Esophagus muscularis mucosa (tissue), 3 donors: ENCODE data around the gene SYPL2.

ENCODE experiments used
- CTCF ChIP-seq, 3 experiments: fragments of 200-600 bp in 2 of 3; fragments of 450-650 bp in 1 of 3; sonication (generic) in 2 of 3; IDR thresholded peaks; one replicate each; pipeline ENCODE4 v1.5.1; 2017 to 2019; ENCODE audit warnings: antibody characterized with exemption in 3 of 3, mild to moderate bottlenecking in 2 of 3, moderate library complexity in 1 of 3
- POLR2A ChIP-seq: fragments of 450-650 bp; IDR thresholded peaks from one replicate; pipeline ENCODE4 v1.6.1; 2017; ENCODE audit warnings: antibody characterized with exemption, moderate library complexity, mild to moderate bottlenecking, low read depth
- POLR2AphosphoS5 ChIP-seq, 2 donors: sonication (generic); formaldehyde crosslinking; IDR thresholded peaks; one replicate each; pipeline ENCODE4 v1.6.1; 2017; ENCODE audit warnings: antibody characterized with exemption in 2 of 2

- no peak for TF ChIP-seq POLR2A
- no peak for TF ChIP-seq POLR2AphosphoS5 (IDR thresholded peaks at IDR 0.05)
- TF ChIP-seq CTCF (IDR thresholded peaks at IDR 0.05): no peak
Measured at GRCh38 chr1:109521002-109521951, 54.9 kb downstream of the SYPL2 start.
